Nephron (organoid): ENCODE results near the gene MTIF2.
"Not testable (repeated sequence)": the region's sequence is repeated elsewhere in the genome, so short reads cannot be mapped to it uniquely, and the experiment has no call there.

ENCODE experiments used
- H3K27ac Mint-ChIP-seq, 3 experiments: 2 replicates each; pipeline ENCODE4 v1.8.0; 2020; ENCODE audit warnings: mixed read lengths in 3 of 3, mild to moderate bottlenecking in 2 of 3, moderate library complexity in 1 of 3
- H3K27me3 Mint-ChIP-seq: 2 replicates; pipeline ENCODE4 v1.8.0; 2021; ENCODE audit warnings: low read depth, mild to moderate bottlenecking, moderate library complexity, mixed read lengths
- H3K36me3 Mint-ChIP-seq: 2 replicates; pipeline ENCODE4 v1.8.0; 2020; ENCODE audit warnings: low read depth, mixed read lengths
- H3K4me1 Mint-ChIP-seq: 2 replicates; pipeline ENCODE4 v1.8.0; 2020; ENCODE audit warnings: mixed read lengths
- H3K4me3 Mint-ChIP-seq, 3 experiments: 2 replicates each; pipeline ENCODE4 v1.8.0; 2020; ENCODE audit warnings: mild to moderate bottlenecking in 3 of 3, mixed read lengths in 3 of 3, moderate library complexity in 2 of 3
- H3K9me3 Mint-ChIP-seq: 2 replicates; pipeline ENCODE4 v1.8.0; 2020; ENCODE audit warnings: mixed read lengths
- CTCF ChIP-seq, 3 experiments: fragments of 200-600 bp; sonication (generic); IDR thresholded peaks; one replicate each; pipeline ENCODE4 v1.5.0; 2021; ENCODE audit warnings: antibody characterized with exemption in 3 of 3; ENCODE audit not compliant: unreplicated experiment in 3 of 3

Gene MTIF2

GRCh38 chr2:55242617-55243016 lies 26.4 kb downstream of the MTIF2 start:
- Mint-ChIP-seq H3K27me3 (no peaks in the 10 kb centered on the region), H3K27ac (no peak overlapping the region), H3K9me3 (no peaks in the 10 kb centered on the region), H3K4me1 (no peaks in the 10 kb centered on the region), H3K36me3 (peaks cover 20% of the 10 kb centered on the region), H3K4me3 (no peak overlapping the region)
- TF ChIP-seq CTCF (IDR thresholded peaks at IDR 0.05; ENCODE audit: unreplicated experiment in 3 of 3): no peak

GRCh38 chr2:55241582-55241981 lies 27.4 kb downstream of the MTIF2 start:
- H3K27ac Mint-ChIP-seq, H3K4me1 Mint-ChIP-seq, H3K4me3 Mint-ChIP-seq, H3K9me3 Mint-ChIP-seq, H3K27me3 Mint-ChIP-seq: not testable (repeated sequence)
- H3K36me3 Mint-ChIP-seq: peaks cover 22% of the 10 kb centered on the region

GRCh38 chr2:55239656-55240222 lies 29.3 kb downstream of the MTIF2 start:
- no peaks in the 10 kb centered on the region for H3K9me3 Mint-ChIP-seq
- no peak overlapping the region for H3K27ac Mint-ChIP-seq
- TF ChIP-seq CTCF (IDR thresholded peaks at IDR 0.05; ENCODE audit: unreplicated experiment in 3 of 3): no peak
- H3K36me3 Mint-ChIP-seq: peaks cover 31% of the 10 kb centered on the region
- H3K4me3 Mint-ChIP-seq: no peak overlapping the region
- H3K27me3 Mint-ChIP-seq: no peaks in the 10 kb centered on the region
- H3K4me1 Mint-ChIP-seq: no peaks in the 10 kb centered on the region

GRCh38 chr2:55236992-55237543 lies 32.0 kb downstream of the MTIF2 start:
- no peaks in the 10 kb centered on the region for H3K9me3 Mint-ChIP-seq
- no peak overlapping the region for H3K27ac Mint-ChIP-seq
- peaks cover 13% of the 10 kb centered on the region for H3K4me1 Mint-ChIP-seq
- peaks cover 37% of the 10 kb centered on the region for H3K36me3 Mint-ChIP-seq
- H3K27me3 Mint-ChIP-seq: no peaks in the 10 kb centered on the region
- no peak overlapping the region for H3K4me3 Mint-ChIP-seq
- no peak for TF ChIP-seq CTCF (IDR thresholded peaks at IDR 0.05; ENCODE audit: unreplicated experiment in 3 of 3)

- peaks cover 37% of the 10 kb centered on the region for H3K36me3 Mint-ChIP-seq
- no peak for TF ChIP-seq CTCF (IDR thresholded peaks at IDR 0.05; ENCODE audit: unreplicated experiment in 3 of 3)
These were observed 33.1 kb downstream of the MTIF2 start for GRCh38 chr2:55235724-55236538.

GRCh38 chr2:55233658-55233940 lies 35.4 kb downstream of the MTIF2 start:
- Mint-ChIP-seq H3K4me3 (peak overlapping the region; percentile 95), H3K27me3 (no peaks in the 10 kb centered on the region), H3K27ac (peak overlapping the region; percentile 94 to 98 (median 98)), H3K4me1 (peaks cover 34% of the 10 kb centered on the region), H3K9me3 (no peaks in the 10 kb centered on the region), H3K36me3 (peaks cover 42% of the 10 kb centered on the region)
- TF ChIP-seq CTCF (IDR thresholded peaks at IDR 0.05; ENCODE audit: unreplicated experiment in 3 of 3): no peak

More at GRCh38 chr2:55235724-55236538, 33.1 kb downstream of the MTIF2 start:
- Mint-ChIP-seq H3K27ac (peak overlapping the region in 1 of 3 experiments; percentile 30), H3K4me3 (peak overlapping the region in 2 of 3 experiments; percentile 15 to 53), H3K9me3 (no peaks in the 10 kb centered on the region), H3K27me3 (no peaks in the 10 kb centered on the region), H3K4me1 (peaks cover 16% of the 10 kb centered on the region)
